GM21447 (cell line): Measurements from ENCODE around the gene TMEM94.
A peak's percentile ranks its signal among the peaks of the same experiment; 100 is the strongest.
"Not testable (repeated sequence)": the region's sequence is repeated elsewhere in the genome, so short reads cannot be mapped to it uniquely, and the experiment has no call there.

Experiments used
- ATAC-seq: cut with Tn5 transposase; IDR thresholded peaks from one replicate; pipeline ENCODE4 v1.9.1; 2021; ENCODE audit not compliant: unreplicated experiment

The TMEM94 gene

GRCh38 chr17:75456417-75457046 is at the start of gene TMEM94:
Gene TMEM94, plus strand, starts transcription at chr17:75456635. Its CDS starts 15,271 bp downstream, at chr17:75471906.
- peak; percentile 92 for ATAC-seq

- ATAC-seq = no peak
These were observed 48.6 kb upstream of the TMEM94 start for GRCh38 chr17:75407655-75408352.

- no peak for ATAC-seq
These were observed 46.3 kb upstream of the TMEM94 start for GRCh38 chr17:75410141-75410540.

GRCh38 chr17:75411328-75412067 is 44.9 kb upstream of the TMEM94 start:
- ATAC-seq = no peak

GRCh38 chr17:75412455-75413317 is 43.7 kb upstream of the TMEM94 start:
- ATAC-seq = peak; percentile 61

- no peak for ATAC-seq
These were observed 41.9 kb upstream of the TMEM94 start for GRCh38 chr17:75414488-75414887.

GRCh38 chr17:75416006-75416405 is 40.4 kb upstream of the TMEM94 start:
- ATAC-seq = no peak

- ATAC-seq = no peak
These were observed 39.3 kb upstream of the TMEM94 start for GRCh38 chr17:75417054-75417580.

- no peak for ATAC-seq
These were observed 37.9 kb upstream of the TMEM94 start for GRCh38 chr17:75418531-75418930.

GRCh38 chr17:75428543-75429469 is 27.6 kb upstream of the TMEM94 start:
- no peak for ATAC-seq

- ATAC-seq = no peak
These were observed 26.1 kb upstream of the TMEM94 start for GRCh38 chr17:75430159-75430974.

GRCh38 chr17:75433218-75433783 is 23.1 kb upstream of the TMEM94 start:
- ATAC-seq = no peak

GRCh38 chr17:75434433-75434832 is 22.0 kb upstream of the TMEM94 start:
- ATAC-seq = not testable (repeated sequence)

- not testable (repeated sequence) for ATAC-seq
These were observed 19.0 kb upstream of the TMEM94 start for GRCh38 chr17:75437404-75437803.

- ATAC-seq = no peak
These were observed 17.1 kb upstream of the TMEM94 start for GRCh38 chr17:75439287-75439686.

- no peak for ATAC-seq
These were observed 15.5 kb upstream of the TMEM94 start for GRCh38 chr17:75440738-75441448.

- ATAC-seq = no peak
These were observed 14.0 kb upstream of the TMEM94 start for GRCh38 chr17:75442168-75443103.
